ENCODE measurements around the gene NR2C2.

NR2C2 gene

DNA sequence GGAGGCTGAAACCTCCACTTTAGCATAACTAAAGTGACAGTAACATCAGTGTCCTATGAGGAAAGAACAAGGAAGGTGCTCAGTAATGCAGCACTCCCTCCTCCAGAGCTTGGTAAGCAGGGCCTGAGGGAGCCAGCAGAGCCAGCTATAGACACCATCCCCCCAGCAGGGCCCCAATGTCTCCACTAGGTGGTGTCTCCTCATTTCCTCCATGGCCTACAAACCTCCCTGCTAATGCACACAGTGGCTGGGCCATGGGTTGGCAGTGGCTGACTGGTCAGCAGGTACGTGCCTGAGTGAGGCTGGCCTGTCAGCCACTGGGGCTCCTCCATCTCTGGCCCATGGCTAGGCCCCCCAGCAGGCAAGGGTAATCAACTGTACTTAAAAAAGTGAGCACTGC is 104.1 kb downstream of the NR2C2 start:
- 0 out of 2 replicates have a peak, but pooled peaks cover 4% of the 10 kb centered on the region for H4K20me1 ChIP-seq (ENCODE audit: insufficient read depth)
- no peaks in the 10 kb centered on the region for H3K27me3 ChIP-seq (ENCODE audit: insufficient read depth, low read depth)
- no peaks in the 10 kb centered on the region; the same call in 1 of the 2 replicates for H3K36me3 ChIP-seq (ENCODE audit: insufficient read depth)
- H2AFZ ChIP-seq (ENCODE audit: low read depth), result no peak overlapping the region
- H3K79me2 ChIP-seq (ENCODE audit: insufficient read depth, low read depth), result peaks cover 28% of the 10 kb centered on the region
- H3K27ac ChIP-seq, result no peak overlapping the region
- H3K4me2 ChIP-seq, result no peak overlapping the region
- no peak overlapping the region for H3K4me3 ChIP-seq (IDR thresholded peaks at IDR 0.05; ENCODE audit: insufficient read depth, low read depth, low read length)
- TF ChIP-seq, protein P1, sequence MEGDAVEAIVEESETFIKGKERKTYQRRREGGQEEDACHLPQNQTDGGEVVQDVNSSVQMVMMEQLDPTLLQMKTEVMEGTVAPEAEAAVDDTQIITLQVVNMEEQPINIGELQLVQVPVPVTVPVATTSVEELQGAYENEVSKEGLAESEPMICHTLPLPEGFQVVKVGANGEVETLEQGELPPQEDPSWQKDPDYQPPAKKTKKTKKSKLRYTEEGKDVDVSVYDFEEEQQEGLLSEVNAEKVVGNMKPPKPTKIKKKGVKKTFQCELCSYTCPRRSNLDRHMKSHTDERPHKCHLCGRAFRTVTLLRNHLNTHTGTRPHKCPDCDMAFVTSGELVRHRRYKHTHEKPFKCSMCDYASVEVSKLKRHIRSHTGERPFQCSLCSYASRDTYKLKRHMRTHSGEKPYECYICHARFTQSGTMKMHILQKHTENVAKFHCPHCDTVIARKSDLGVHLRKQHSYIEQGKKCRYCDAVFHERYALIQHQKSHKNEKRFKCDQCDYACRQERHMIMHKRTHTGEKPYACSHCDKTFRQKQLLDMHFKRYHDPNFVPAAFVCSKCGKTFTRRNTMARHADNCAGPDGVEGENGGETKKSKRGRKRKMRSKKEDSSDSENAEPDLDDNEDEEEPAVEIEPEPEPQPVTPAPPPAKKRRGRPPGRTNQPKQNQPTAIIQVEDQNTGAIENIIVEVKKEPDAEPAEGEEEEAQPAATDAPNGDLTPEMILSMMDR (conservative IDR thresholded peaks at IDR 0.05; ENCODE audit: low read depth, low read length), result peak; percentile 61
- H3K9ac ChIP-seq, result no peak overlapping the region
- H3K4me1 ChIP-seq (ENCODE audit: low read depth, poor library complexity, severe bottlenecking), result peaks cover 28% of the 10 kb centered on the region

DNA sequence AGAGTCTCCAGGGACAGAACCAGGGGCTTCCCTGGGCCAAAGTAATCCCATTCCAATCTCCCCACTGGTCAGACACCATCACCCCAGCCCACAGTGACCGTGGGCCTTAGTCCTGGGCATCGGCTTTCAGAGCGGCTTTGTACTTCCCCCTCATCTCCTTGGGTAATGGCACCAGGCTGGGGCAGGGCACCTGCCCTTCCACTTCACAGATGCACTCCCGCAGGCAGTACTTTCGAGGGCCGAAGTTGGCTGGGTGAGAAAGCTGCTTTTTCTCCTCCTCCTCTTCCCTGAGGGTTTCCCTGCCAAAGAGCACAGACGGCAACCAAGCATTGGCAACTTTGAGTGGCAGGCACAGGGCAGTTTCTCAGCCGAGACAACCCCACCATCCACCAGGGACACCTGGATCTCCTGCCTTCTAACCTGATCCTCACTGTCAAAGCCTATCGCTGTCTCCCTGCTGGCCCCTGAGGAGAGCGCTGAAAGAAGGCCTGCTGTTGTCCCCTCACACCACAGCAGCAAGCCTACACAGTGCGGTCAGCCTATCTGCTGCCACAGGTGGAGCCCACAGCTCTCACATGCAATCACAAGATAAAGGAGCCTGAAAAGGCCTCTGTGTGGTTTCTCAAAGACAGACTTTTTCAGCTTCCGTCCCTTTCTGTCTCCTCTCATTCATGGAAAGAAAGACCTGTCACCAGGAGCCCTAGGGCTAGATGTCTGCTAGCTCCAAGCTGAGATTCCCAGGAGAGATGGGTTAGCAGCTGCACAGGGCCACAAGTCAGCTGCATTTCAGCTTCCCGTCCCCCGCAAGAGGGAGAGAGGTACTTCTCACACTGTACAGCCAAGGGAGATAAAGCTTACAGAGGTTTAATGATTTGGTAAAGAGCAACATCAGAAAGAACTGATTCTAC is 105.2 kb downstream of the NR2C2 start:
- Histone ChIP-seq H3K27me3 (ENCODE audit: insufficient read depth, low read depth) (no peaks in the 10 kb centered on the region), H4K20me1 (ENCODE audit: insufficient read depth) (0 out of 2 replicates have a peak, but pooled peaks cover 4% of the 10 kb centered on the region), H2AFZ (ENCODE audit: low read depth) (no peak overlapping the region), H3K4me2 (no peak overlapping the region), H3K4me3 (IDR thresholded peaks at IDR 0.05; ENCODE audit: insufficient read depth, low read depth, low read length) (no peak overlapping the region), H3K79me2 (ENCODE audit: insufficient read depth, low read depth) (peaks cover 39% of the 10 kb centered on the region), H3K4me1 (ENCODE audit: low read depth, poor library complexity, severe bottlenecking) (peaks cover 18% of the 10 kb centered on the region), H3K36me3 (ENCODE audit: insufficient read depth) (no peaks in the 10 kb centered on the region; the same call in 1 of the 2 replicates), H3K9ac (no peak overlapping the region), H3K27ac (no peak overlapping the region)
- TF ChIP-seq, protein P1 (conservative IDR thresholded peaks at IDR 0.05; ENCODE audit: low read depth, low read length), result no peak

DNA sequence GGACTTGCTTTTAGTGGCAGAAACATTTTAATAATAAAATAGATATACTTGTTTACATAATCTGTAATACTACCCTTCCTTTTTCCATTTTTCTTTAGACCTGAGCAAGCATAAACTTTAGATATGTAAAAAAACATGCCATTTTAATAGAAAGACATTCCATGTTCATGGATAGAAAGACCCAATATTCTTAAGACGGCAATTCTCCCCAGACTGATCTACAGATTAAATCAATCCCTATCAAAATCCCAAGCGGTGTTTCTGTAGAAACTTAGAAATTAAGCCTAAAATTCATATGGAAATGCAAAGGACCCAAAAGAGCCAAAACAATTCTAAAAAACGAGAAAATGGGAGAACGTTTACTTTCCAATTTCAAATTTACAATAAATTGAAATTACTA is 106.2 kb downstream of the NR2C2 start:
- H3K9ac ChIP-seq, result no peak overlapping the region

DNA sequence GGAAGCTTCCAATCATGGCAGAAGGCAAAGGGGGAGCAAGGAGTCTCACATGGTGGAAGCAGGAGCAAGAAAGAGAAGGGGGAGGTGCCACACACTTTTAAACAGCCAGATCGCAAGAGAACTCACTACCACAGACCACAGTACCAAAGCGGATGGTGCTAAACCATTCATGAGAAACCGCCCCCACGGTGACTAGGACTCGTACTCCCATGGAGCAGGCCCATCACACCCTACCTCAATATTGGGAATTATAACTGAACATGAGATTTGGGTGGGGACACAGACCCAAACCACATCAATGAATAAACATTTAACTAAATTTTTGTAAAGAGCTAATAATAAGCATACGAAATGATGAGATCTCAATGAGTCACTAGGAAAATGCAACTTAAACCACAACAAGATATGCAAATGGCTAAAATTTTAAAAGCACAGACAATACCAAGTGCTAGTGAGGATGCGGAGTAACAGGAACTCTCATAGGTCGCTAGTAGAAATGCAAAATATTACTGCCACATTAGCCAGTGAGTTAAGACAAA is 107.7 kb downstream of the NR2C2 start:
- Histone ChIP-seq H4K20me1 (ENCODE audit: insufficient read depth) (0 out of 2 replicates have a peak, but pooled peaks cover 4% of the 10 kb centered on the region), H3K4me1 (ENCODE audit: low read depth, poor library complexity, severe bottlenecking) (peaks cover 18% of the 10 kb centered on the region), H3K27me3 (ENCODE audit: insufficient read depth, low read depth) (no peaks in the 10 kb centered on the region), H3K79me2 (ENCODE audit: insufficient read depth, low read depth) (peaks cover 50% of the 10 kb centered on the region), H3K27ac (no peak overlapping the region), H3K4me3 (IDR thresholded peaks at IDR 0.05; ENCODE audit: insufficient read depth, low read depth, low read length) (no peak overlapping the region), H3K4me2 (no peak overlapping the region), H2AFZ (ENCODE audit: low read depth) (no peak overlapping the region), H3K9ac (no peak overlapping the region), H3K36me3 (ENCODE audit: insufficient read depth) (no peaks in the 10 kb centered on the region; the same call in 1 of the 2 replicates)
- TF ChIP-seq, protein P1 (conservative IDR thresholded peaks at IDR 0.05; ENCODE audit: low read depth, low read length), result no peak

More for the DNA sequence above, 106.2 kb downstream of the NR2C2 start:
- Histone ChIP-seq H3K27me3 (ENCODE audit: insufficient read depth, low read depth) (no peaks in the 10 kb centered on the region), H3K27ac (no peak overlapping the region), H3K4me3 (IDR thresholded peaks at IDR 0.05; ENCODE audit: insufficient read depth, low read depth, low read length) (no peak overlapping the region), H3K4me2 (no peak overlapping the region), H3K79me2 (ENCODE audit: insufficient read depth, low read depth) (peaks cover 40% of the 10 kb centered on the region), H3K4me1 (ENCODE audit: low read depth, poor library complexity, severe bottlenecking) (peaks cover 18% of the 10 kb centered on the region), H3K36me3 (ENCODE audit: insufficient read depth) (no peaks in the 10 kb centered on the region; the same call in 1 of the 2 replicates), H2AFZ (ENCODE audit: low read depth) (no peak overlapping the region), H4K20me1 (ENCODE audit: insufficient read depth) (0 out of 2 replicates have a peak, but pooled peaks cover 4% of the 10 kb centered on the region)
- TF ChIP-seq, protein P1 (conservative IDR thresholded peaks at IDR 0.05; ENCODE audit: low read depth, low read length), result no peak
